Measurements from ENCODE around the gene F11R. TPM values are rescaled to one million over a fixed set of nuclear protein-coding genes. Genes with fewer than 3 reads are reported as not detected.
"Not testable (repeated sequence)": the region's sequence is repeated elsewhere in the genome, so short reads cannot be mapped to it uniquely, and the experiment has no call there.

F11R gene
- total RNA-seq, 3 donors from 2014 or later (not counting 1 experiment from before 2014, with no cell fraction given), result 27.8 to 34.6 (median 30.2) TPM

DNA sequence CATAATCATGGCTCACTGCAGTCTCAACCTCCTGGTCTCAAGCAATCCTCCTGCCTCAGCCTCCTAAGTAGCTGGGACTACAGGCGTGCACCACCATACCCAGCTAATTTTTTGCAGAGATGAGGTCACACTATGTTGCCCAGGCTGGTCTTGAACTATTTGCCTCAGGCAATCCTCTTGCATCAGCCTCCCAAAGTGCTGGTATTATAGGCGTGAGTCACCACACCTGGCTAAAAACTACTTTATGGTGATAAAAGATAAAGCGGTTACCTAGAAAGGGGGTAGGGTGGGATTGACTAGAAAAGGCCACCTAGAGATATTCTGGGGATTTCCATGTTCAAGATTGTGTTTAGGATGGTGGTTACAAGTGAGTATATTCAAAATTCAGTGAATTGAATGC is 12.8 kb upstream of the F11R start:
- H3K4me3 ChIP-seq (ENCODE audit: low read length), result no peak overlapping the region
- no peak overlapping the region for H3K27ac ChIP-seq (ENCODE audit: low read length)
- no peak overlapping the region for H3K27ac Mint-ChIP-seq
- H3K36me3 ChIP-seq (ENCODE audit: control insufficient read depth, insufficient read depth, low read length), result no peaks in the 10 kb centered on the region
- DNase-seq, result no peak
- no peaks in the 10 kb centered on the region for H3K9me3 Mint-ChIP-seq
- no peaks in the 10 kb centered on the region for H3K36me3 Mint-ChIP-seq
- H3K4me1 Mint-ChIP-seq, result peaks cover 8 to 24% of the 10 kb centered on the region in 2 donors
- H3K9me3 ChIP-seq (ENCODE audit: control insufficient read depth, insufficient read depth, low read length), result no peaks in the 10 kb centered on the region
- TF ChIP-seq, protein P1, sequence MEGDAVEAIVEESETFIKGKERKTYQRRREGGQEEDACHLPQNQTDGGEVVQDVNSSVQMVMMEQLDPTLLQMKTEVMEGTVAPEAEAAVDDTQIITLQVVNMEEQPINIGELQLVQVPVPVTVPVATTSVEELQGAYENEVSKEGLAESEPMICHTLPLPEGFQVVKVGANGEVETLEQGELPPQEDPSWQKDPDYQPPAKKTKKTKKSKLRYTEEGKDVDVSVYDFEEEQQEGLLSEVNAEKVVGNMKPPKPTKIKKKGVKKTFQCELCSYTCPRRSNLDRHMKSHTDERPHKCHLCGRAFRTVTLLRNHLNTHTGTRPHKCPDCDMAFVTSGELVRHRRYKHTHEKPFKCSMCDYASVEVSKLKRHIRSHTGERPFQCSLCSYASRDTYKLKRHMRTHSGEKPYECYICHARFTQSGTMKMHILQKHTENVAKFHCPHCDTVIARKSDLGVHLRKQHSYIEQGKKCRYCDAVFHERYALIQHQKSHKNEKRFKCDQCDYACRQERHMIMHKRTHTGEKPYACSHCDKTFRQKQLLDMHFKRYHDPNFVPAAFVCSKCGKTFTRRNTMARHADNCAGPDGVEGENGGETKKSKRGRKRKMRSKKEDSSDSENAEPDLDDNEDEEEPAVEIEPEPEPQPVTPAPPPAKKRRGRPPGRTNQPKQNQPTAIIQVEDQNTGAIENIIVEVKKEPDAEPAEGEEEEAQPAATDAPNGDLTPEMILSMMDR (IDR thresholded peaks at IDR 0.05), result no peak
- peaks cover 17% of the 10 kb centered on the region for H3K4me1 ChIP-seq (ENCODE audit: control insufficient read depth, insufficient read depth, low read length)
- ATAC-seq, result no peak
- no peaks in the 10 kb centered on the region for H3K27me3 Mint-ChIP-seq (ENCODE audit: low read depth in 2 of 2)
- 87% methylated on average over 3 of the region's 3 CpGs for WGBS (ENCODE audit: insufficient coverage)
- H3K4me3 Mint-ChIP-seq, result no peak overlapping the region
- intact Hi-C loops (cut with micrococcal nuclease), result no loop called here
- no peaks in the 10 kb centered on the region for H3K27me3 ChIP-seq (ENCODE audit: control insufficient read depth, insufficient read depth, low read length)

DNA sequence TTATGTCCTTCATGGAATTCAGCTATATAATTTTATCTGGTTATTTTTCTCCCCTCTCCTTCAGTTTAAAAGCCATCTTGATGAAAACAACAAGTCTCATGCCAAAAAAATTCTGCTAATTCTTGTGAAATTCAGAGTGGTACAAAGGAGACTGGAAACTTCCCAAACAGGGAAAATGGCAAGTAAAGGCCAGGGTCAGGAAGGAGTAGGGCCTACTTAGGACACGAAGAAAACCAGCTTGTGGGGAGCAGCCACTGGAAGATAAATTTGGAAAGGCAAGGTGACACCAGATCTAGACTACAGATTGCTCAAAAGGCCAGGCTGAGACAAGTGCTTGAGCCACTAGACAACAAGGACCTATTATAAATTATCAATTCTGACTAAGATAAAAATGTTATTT is 11.5 kb upstream of the F11R start:
- intact Hi-C loops (cut with micrococcal nuclease), result no loop called here

DNA sequence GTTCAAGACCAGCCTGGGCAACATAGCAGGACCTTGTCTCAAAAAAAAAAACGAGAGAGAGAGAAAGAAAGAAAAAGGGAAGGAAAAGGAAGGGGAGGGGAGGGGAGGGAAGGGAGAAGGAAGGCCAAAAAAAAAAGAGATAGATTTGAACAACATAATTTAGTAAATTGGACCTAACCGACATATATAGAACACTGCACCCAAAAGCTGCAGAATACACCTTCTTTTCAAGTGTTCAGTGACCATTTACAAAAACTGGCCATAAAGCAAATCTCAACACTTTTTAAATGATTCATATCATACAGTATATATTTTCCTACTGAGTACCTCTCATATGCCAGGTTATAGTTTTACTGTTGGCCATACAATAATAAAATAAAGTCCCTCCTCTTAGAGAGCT is 10.9 kb upstream of the F11R start:
- Mint-ChIP-seq H3K4me1 (peaks cover 0 to 12% of the 10 kb centered on the region in 2 donors), H3K27ac (no peak overlapping the region), H3K9me3 (no peaks in the 10 kb centered on the region), H3K4me3 (no peak overlapping the region), H3K27me3 (ENCODE audit: low read depth in 2 of 2) (no peaks in the 10 kb centered on the region), H3K36me3 (no peaks in the 10 kb centered on the region)
- H3K27ac ChIP-seq (ENCODE audit: low read length), result no peak overlapping the region
- TF ChIP-seq, protein P1 (IDR thresholded peaks at IDR 0.05), result no peak
- H3K4me3 ChIP-seq (ENCODE audit: low read length), result no peak overlapping the region
- intact Hi-C loops (cut with micrococcal nuclease), result no loop called here
- DNase-seq (no peak), ATAC-seq (no peak)
- H3K27me3 ChIP-seq (ENCODE audit: control insufficient read depth, insufficient read depth, low read length), result no peaks in the 10 kb centered on the region
- no peaks in the 10 kb centered on the region for H3K36me3 ChIP-seq (ENCODE audit: control insufficient read depth, insufficient read depth, low read length)
- 57% methylated on average over 2 of the region's 2 CpGs for WGBS (ENCODE audit: insufficient coverage)
- peaks cover 4% of the 10 kb centered on the region for H3K4me1 ChIP-seq (ENCODE audit: control insufficient read depth, insufficient read depth, low read length)
- no peaks in the 10 kb centered on the region for H3K9me3 ChIP-seq (ENCODE audit: control insufficient read depth, insufficient read depth, low read length)

More for the DNA sequence above, 11.5 kb upstream of the F11R start:
- H3K27ac ChIP-seq (ENCODE audit: low read length), result no peak overlapping the region
- Mint-ChIP-seq H3K9me3 (no peaks in the 10 kb centered on the region), H3K27me3 (ENCODE audit: low read depth in 2 of 2) (no peaks in the 10 kb centered on the region), H3K4me1 (peaks cover 1 to 15% of the 10 kb centered on the region in 2 donors), H3K27ac (no peak overlapping the region), H3K4me3 (no peak overlapping the region), H3K36me3 (no peaks in the 10 kb centered on the region)
- TF ChIP-seq, protein P1 (IDR thresholded peaks at IDR 0.05), result no peak
- ATAC-seq (no peak), DNase-seq (no peak)
- peaks cover 4% of the 10 kb centered on the region for H3K4me1 ChIP-seq (ENCODE audit: control insufficient read depth, insufficient read depth, low read length)
- no peaks in the 10 kb centered on the region for H3K27me3 ChIP-seq (ENCODE audit: control insufficient read depth, insufficient read depth, low read length)
- H3K36me3 ChIP-seq (ENCODE audit: control insufficient read depth, insufficient read depth, low read length), result no peaks in the 10 kb centered on the region
- H3K9me3 ChIP-seq (ENCODE audit: control insufficient read depth, insufficient read depth, low read length), result no peaks in the 10 kb centered on the region
- H3K4me3 ChIP-seq (ENCODE audit: low read length), result no peak overlapping the region
- WGBS (ENCODE audit: insufficient coverage), result 91% methylated on average over 1 of the region's 1 CpG

DNA sequence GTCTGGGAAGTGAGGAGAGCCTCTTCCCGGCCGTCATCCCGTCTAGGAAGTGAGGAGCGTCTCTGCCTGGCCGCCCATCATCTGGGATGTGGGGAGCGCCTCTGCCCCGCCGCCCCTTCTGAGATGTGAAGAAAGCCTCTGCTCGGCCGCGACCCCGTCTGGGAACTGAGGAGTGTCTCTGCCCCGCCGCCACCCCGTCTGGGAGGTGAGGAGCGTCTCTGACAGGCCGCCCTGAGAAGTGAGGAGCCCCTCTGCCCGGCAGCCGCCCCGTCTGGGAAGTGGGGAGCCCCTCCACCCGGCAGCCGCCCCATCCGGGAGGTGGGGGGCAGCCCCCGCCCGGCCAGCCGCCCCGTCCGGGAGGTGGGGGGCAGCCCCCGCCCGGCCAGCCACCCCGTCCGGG is 8.5 kb upstream of the F11R start:
- H3K27ac Mint-ChIP-seq; H3K4me1 ChIP-seq (ENCODE audit: control insufficient read depth, insufficient read depth, low read length); H3K9me3 ChIP-seq (ENCODE audit: control insufficient read depth, insufficient read depth, low read length); H3K4me3 Mint-ChIP-seq; H3K36me3 ChIP-seq (ENCODE audit: control insufficient read depth, insufficient read depth, low read length); DNase-seq; H3K4me1 Mint-ChIP-seq; H3K9me3 Mint-ChIP-seq; H3K27me3 Mint-ChIP-seq (ENCODE audit: low read depth in 2 of 2); ATAC-seq; H3K27me3 ChIP-seq (ENCODE audit: control insufficient read depth, insufficient read depth, low read length); H3K4me3 ChIP-seq (ENCODE audit: low read length); H3K27ac ChIP-seq (ENCODE audit: low read length); intact Hi-C loops (cut with micrococcal nuclease); H3K36me3 Mint-ChIP-seq: not testable (repeated sequence)
- WGBS (ENCODE audit: insufficient coverage), result 96% methylated on average over 32 of the region's 32 CpGs

DNA sequence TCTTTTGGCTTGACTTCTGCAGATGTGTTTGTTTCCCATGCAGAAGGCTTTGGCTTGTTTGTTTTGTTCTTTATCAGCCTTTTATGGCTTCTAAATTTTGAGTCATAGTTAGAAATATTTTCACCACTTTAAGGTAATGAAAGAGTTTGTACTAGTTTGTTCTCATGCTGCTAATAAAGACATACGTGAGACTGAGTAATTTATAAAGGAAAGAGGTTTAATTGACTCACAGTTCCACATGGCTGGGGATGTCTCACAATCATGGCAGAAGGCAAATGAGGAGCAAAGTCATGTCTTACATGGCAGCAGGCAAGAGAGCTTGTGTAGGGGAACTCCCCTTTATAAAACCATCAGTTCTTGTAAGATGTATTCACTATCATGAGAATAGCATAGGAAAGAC is 6.0 kb upstream of the F11R start:
- H3K4me3 Mint-ChIP-seq; H3K4me1 ChIP-seq (ENCODE audit: control insufficient read depth, insufficient read depth, low read length); DNase-seq; H3K9me3 ChIP-seq (ENCODE audit: control insufficient read depth, insufficient read depth, low read length); H3K27ac Mint-ChIP-seq; H3K9me3 Mint-ChIP-seq; H3K36me3 Mint-ChIP-seq; H3K27me3 Mint-ChIP-seq (ENCODE audit: low read depth in 2 of 2); H3K4me3 ChIP-seq (ENCODE audit: low read length); H3K4me1 Mint-ChIP-seq; ATAC-seq; H3K27ac ChIP-seq (ENCODE audit: low read length); intact Hi-C loops (cut with micrococcal nuclease); H3K36me3 ChIP-seq (ENCODE audit: control insufficient read depth, insufficient read depth, low read length); H3K27me3 ChIP-seq (ENCODE audit: control insufficient read depth, insufficient read depth, low read length): not testable (repeated sequence)
- 75% methylated on average over 1 of the region's 1 CpG for WGBS (ENCODE audit: insufficient coverage)

DNA sequence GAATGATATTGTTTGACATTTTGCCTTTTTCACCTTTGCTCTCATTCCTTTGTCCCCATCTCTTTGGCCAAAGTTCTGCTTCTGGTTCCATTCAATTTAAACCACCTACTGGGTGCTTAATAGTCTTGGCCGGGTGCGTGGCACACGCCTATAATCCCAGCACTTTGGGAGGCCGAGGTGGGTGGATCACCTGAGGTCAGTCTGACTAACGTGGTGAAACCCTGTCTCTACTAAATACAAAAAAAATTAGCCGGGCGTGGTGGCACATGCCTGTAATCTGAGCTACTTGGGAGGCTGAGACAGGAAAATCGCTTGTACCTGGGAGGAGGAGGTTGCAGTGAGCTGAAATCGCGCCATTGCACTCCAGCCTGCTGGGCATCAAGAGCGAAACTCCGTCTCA is 1.5 kb upstream of the F11R start:
- H3K27me3 ChIP-seq (ENCODE audit: control insufficient read depth, insufficient read depth, low read length); H3K4me3 ChIP-seq (ENCODE audit: low read length); H3K36me3 ChIP-seq (ENCODE audit: control insufficient read depth, insufficient read depth, low read length); ATAC-seq; H3K36me3 Mint-ChIP-seq; H3K9me3 Mint-ChIP-seq; H3K27me3 Mint-ChIP-seq (ENCODE audit: low read depth in 2 of 2); H3K9me3 ChIP-seq (ENCODE audit: control insufficient read depth, insufficient read depth, low read length); DNase-seq; H3K27ac ChIP-seq (ENCODE audit: low read length); intact Hi-C loops (cut with micrococcal nuclease): not testable (repeated sequence)
- peaks cover 28 to 34% of the 10 kb centered on the region in 2 donors for H3K4me1 Mint-ChIP-seq
- H3K4me1 ChIP-seq (ENCODE audit: control insufficient read depth, insufficient read depth, low read length), result peaks cover 23% of the 10 kb centered on the region
- WGBS (ENCODE audit: insufficient coverage), result 95% methylated on average over 12 of the region's 12 CpGs
- H3K4me3 Mint-ChIP-seq, result peak overlapping the region; percentile 95
- H3K27ac Mint-ChIP-seq, result peak overlapping the region in 1 of 2 donors; percentile 90

Measured in natural killer cell (primary cell).